ENCODE results near the gene COPZ2. TPM values are rescaled to one million over a fixed set of nuclear protein-coding genes. Genes with fewer than 3 reads are reported as not detected.
"Not testable (repeated sequence)": the region's sequence is repeated elsewhere in the genome, so short reads cannot be mapped to it uniquely, and the experiment has no call there.

COPZ2 gene, protein sequence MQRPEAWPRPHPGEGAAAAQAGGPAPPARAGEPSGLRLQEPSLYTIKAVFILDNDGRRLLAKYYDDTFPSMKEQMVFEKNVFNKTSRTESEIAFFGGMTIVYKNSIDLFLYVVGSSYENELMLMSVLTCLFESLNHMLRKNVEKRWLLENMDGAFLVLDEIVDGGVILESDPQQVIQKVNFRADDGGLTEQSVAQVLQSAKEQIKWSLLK
- 58.2 TPM for total RNA-seq
- long read RNA-seq, transcript COPZ2-210 (9 exons, 895 nt) = major isoform, 31 of 50 reads
- long read RNA-seq, partial matches to known transcripts = 5 of 50 reads
- long read RNA-seq, other reads (novel, unspliced or antisense) = 14 of 50 reads

- ATAC-seq (peak; percentile 92), DNase-seq (peak; percentile 85)
- intact Hi-C loops (cut with micrococcal nuclease) = no loop called here
These were observed at the start of gene COPZ2 for GRCh38 chr17:48037036-48037837. Gene COPZ2, minus strand, starts transcription at chr17:48037797. Its CDS starts 20 bp downstream, at chr17:48037777.

DNA sequence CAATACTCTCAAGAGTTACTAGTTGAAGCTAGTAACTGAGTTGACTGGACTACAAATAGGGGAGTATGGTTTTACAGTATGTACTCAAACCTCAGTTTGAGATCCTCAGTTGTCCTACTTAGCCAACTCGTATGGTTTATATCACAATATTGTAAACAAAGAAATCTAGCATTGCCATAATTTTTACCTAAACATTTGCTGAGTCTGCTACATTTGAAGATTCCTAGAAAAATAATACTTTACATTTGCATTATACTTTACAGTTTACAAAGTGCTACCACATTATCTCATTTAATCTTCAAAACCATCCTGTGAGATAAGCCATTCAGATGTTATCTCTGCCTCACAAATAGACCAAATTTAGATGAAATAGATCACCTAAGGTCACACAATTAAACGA is 47.3 kb upstream of the COPZ2 start:
- DNase-seq (no peak), ATAC-seq (no peak)
- intact Hi-C loops (cut with micrococcal nuclease) = no loop called here

- intact Hi-C loops (cut with micrococcal nuclease) = no loop called here
- ATAC-seq (no peak), DNase-seq (no peak)
These were observed 44.3 kb upstream of the COPZ2 start for GRCh38 chr17:48081858-48082257.

GRCh38 chr17:48077152-48077551 is 39.6 kb upstream of the COPZ2 start:
- intact Hi-C loops (cut with micrococcal nuclease); ATAC-seq; DNase-seq: not testable (repeated sequence)

GRCh38 chr17:48074322-48075081 is 36.9 kb upstream of the COPZ2 start:
- intact Hi-C loops (cut with micrococcal nuclease) = loop anchor here (2.0 kb wide), 1 partner anchor 50 kb away; no protein-coding TSS in a partner anchor
- DNase-seq = peak; percentile 70

DNA sequence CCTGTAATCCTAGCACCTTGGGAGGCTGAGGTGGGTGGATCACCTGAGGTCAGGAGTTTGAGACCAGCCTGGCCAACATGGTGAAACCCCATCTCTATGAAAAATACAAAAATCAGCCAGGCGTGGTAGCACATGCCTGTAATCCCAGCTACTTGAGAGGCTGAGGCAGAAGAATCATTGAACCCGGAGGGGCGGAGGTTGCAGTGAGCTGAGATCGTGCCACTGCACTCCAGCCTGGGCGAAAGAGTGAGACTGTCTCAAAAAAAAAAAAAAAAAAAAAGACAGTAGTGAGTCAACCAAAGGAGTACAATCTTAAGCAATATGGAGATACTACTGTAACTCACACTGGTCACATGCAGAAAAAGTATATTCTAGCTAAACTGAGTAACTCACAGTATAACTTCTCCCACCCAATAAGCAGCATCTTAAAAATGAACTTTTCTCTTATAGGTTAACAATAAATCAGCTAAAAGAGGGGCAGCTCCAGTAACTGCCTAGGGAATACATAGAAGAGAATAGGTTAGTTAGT is 36.0 kb upstream of the COPZ2 start:
- ATAC-seq, DNase-seq: not testable (repeated sequence)
- intact Hi-C loops (cut with micrococcal nuclease) = loop anchor here (2.0 kb wide), 1 partner anchor 49 kb away; no protein-coding TSS in a partner anchor

More at GRCh38 chr17:48074322-48075081, 36.9 kb upstream of the COPZ2 start:
- peak; percentile 79 for ATAC-seq

- intact Hi-C loops (cut with micrococcal nuclease); ATAC-seq; DNase-seq: not testable (repeated sequence)
These were observed 35.2 kb upstream of the COPZ2 start for GRCh38 chr17:48072811-48073210.

DNA sequence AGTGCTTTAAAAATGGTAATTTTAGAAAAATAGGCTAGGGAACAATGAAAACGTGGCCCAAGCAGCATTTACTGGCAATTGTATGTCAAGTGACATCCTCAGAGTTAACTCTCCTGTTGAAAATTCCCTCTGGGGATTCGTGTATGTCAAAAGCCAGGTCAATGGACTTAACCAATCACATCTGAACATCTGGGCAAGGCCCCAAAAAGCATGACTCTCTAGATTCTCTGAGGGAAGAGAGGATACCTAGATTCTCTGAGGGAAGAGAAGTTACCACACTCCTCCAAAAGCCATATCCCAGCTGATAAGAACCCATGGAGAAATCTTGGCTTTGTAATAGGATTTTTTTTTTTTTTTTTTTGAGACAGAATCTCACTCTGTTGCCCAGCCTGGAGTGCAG is 34.1 kb upstream of the COPZ2 start:
- intact Hi-C loops (cut with micrococcal nuclease) = no loop called here
- no peak for DNase-seq
- ATAC-seq = no peak

DNA sequence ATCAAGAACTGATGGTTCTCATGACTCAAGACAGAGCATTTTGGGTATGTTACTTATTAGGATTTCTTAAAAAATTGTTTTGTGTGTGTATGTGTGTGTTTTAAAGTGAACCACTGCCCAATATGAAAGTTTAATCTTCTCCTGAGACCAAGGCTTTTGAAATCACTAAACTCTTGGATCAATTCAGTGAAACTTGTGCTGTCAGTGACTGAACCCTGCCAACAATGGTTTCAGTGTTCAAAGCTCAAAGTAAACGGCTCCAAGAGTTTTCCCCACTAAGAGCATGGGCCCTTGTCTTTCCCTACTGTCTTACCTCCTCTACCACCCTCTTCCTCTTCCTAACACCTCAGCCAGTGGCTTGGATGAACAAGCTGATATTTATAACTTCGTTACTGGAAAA is 32.6 kb upstream of the COPZ2 start:
- DNase-seq (no peak), ATAC-seq (no peak)
- intact Hi-C loops (cut with micrococcal nuclease) = no loop called here

DNA sequence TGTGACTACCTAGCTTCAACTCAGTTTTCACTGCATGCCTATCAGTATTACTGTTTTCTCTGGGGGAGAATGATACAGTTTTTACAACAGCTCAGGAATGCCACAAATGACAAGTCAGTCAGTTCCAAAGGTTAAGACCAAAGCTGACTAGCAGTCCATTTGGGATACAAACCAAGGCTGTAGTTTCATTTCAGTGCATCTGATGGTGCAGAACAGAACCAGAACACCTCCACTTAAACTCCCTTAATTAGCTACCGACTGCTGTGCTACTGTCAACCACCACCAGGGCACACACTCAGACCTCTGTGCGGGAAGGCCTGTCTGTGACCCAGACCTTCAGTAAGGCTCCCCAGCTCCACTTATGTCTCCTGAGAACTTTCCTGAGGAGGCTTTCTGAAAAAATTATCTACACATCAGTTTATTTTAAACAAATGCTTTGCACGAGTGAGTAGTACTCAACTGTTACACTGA is 30.9 kb upstream of the COPZ2 start:
- ATAC-seq (peak; percentile 24), DNase-seq (no peak)
- intact Hi-C loops (cut with micrococcal nuclease) = no loop called here

DNA sequence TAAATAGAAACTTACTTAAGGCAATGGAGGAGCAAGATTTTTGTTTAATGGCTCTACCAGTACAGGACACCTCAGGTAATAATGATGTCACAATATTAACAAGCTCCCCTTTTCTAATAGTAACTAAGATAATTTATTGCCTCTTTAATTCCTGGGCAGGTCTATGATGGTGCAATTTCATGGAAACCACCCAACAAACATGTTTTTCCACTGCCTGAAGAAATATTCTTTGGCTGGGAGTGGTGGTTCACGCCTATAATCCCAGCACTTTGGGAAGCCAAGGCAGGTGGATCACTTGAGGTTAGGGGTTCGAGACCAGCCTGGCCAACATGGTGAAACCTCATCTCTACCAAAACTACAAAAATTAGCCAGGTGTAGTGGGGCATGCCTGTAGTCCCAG is 30.2 kb upstream of the COPZ2 start:
- ATAC-seq; intact Hi-C loops (cut with micrococcal nuclease): not testable (repeated sequence)

DNA sequence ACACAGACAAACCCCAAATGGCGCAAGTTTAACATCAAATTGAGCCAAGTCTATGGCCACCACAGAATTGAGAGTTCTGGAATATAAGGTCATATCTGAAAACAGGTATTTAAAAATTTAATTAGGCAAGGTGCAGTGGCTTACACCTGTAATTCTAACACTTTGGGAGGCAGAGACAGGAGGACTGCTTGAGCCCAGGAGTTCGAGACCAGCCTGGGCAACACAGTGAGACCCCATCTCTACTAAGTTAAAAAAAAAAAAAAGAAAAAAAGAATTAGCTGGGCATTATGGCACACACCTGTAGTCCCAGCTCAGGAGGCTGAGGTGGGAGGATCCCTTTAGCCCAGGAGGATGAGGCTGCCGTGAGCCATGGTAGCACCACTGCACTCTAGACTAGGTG is 29.6 kb upstream of the COPZ2 start:
- ATAC-seq = no peak
- intact Hi-C loops (cut with micrococcal nuclease) = no loop called here

More for the DNA sequence above, 30.2 kb upstream of the COPZ2 start:
- not testable (repeated sequence) for DNase-seq

DNA sequence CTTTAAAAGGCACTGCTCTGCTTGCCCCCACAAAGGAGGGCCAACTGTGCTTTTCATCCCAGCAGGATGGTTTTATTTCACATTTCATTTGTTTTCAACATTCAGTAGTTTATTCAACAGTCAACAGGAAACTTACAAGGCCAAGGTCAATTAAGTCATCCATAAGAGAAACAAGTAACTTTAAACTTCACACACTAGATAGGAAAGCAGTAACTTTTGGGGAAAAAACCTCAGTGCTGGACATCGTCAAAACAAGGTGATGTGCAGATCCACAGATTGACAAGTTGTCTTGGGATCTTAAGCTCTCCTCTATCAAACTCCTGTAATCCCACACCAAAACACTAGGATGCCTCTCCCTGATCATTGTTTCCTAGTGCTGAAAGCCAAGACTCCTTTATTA is 29.1 kb upstream of the COPZ2 start:
- DNase-seq = no peak
- no peak for ATAC-seq
- intact Hi-C loops (cut with micrococcal nuclease) = no loop called here

More for the DNA sequence above, 29.6 kb upstream of the COPZ2 start:
- DNase-seq = no peak

GRCh38 chr17:48066192-48066591 is 28.6 kb upstream of the COPZ2 start:
- intact Hi-C loops (cut with micrococcal nuclease) = no loop called here
- DNase-seq = no peak
- ATAC-seq = no peak

DNA sequence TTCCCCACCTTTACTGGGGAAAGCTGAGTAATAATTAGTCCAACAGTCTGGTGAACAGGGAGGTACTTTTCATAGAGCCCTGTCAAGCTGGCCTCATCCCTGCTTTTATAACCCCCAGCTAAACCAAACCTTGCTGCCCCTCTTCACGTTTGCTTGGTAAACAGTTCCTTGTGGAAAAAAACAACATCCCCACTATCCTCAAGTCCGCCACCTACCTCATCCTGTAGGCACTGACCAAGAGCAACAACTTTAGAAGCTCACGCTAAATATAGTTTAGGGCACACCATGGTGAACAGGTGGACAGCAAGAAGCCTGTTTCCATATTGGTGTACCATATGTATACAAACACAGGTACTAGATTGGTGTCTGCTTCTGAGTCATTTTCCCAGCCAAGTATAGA is 27.0 kb upstream of the COPZ2 start:
- ATAC-seq (peak; percentile 7), DNase-seq (no peak)
- intact Hi-C loops (cut with micrococcal nuclease) = no loop called here

GRCh38 chr17:48062273-48062672 is 24.7 kb upstream of the COPZ2 start:
- ATAC-seq (no peak), DNase-seq (no peak)
- intact Hi-C loops (cut with micrococcal nuclease) = no loop called here

DNA sequence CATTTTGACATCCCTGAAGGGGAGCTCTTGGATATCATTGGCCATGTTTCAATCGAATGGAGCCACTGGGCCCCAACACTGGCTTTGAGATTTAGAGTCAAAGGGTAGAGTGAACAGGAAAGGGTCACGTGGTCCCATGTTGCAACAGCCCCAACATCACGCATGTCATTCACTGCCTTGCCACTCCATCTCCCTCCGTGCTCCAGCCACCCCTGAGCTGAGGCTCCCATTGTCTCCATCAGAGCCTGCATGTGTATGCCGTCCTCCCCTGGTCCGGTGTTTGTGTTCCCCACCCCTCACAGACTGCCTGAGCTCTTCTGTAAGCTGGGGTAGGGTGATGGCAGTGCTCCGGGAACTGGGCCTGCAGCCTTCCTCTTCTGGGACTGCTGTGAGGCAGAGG is 22.7 kb upstream of the COPZ2 start:
- DNase-seq = no peak
- ATAC-seq = no peak
- intact Hi-C loops (cut with micrococcal nuclease) = no loop called here

DNA sequence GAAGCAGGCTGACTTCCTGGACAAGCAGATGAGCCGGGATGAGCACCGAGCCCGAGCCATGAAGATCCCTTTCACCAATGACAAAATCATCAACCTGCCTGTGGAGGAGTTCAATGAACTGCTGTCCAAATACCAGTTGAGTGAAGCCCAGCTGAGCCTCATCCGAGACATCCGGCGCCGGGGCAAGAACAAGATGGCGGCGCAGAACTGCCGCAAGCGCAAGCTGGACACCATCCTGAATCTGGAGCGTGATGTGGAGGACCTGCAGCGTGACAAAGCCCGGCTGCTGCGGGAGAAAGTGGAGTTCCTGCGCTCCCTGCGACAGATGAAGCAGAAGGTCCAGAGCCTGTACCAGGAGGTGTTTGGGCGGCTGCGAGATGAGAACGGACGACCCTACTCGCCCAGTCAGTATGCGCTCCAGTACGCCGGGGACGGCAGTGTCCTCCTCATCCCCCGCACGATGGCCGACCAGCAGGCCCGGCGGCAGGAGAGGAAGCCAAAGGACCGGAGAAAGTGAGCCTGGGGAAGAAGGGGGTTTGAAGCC is 21.6 kb upstream of the COPZ2 start:
- DNase-seq (no peak), ATAC-seq (no peak)
- intact Hi-C loops (cut with micrococcal nuclease) = no loop called here

Data from left ventricle myocardium superior (tissue), 1 donor.